Heart left ventricle (tissue), 13 donors: ENCODE data around the gene ADCY10.

Source experiments
- CTCF ChIP-seq, 12 donors: fragments of 200-600 bp; sonication (generic) in 4 of 12; IDR thresholded peaks; one replicate each; pipeline versions ENCODE4 v1.5.0 to v1.8.0; 2018 to 2022; ENCODE audit warnings: antibody characterized with exemption in 12 of 12, mild to moderate bottlenecking in 5 of 12
- POLR2A ChIP-seq, 2 donors: fragments of 450-650 bp; IDR thresholded peaks; one replicate each; pipeline ENCODE4 v1.6.1; 2017; ENCODE audit warnings: antibody characterized with exemption in 2 of 2, mild to moderate bottlenecking in 2 of 2, moderate library complexity in 2 of 2
- donor health status: ischemic (EF 13 %, LVEDD 7.1; RV severe dilation, severe dysfunction).
- donor health status: DM: no; HTN: yes; CAD: no.
- donor health status: DM: no; HTN: no; CAD: no.
- donor health status: ischemic (EF 25% LVEDD 6.9; RV normal size, moderate dysfunction).
- donor health status: ischemic (EF 25% LVEDD 5.7; RV mildly dilated, moderate dysfunction).
- donor health status: ischemic (EF 35%, LVEDD 5.7; RV mildly dilated, moderate dysfunction).
- donor health status: nonischemic (EF 11% LVEDD 7.7; RV severe dilation, severe dysfunction).
- donor health status: DM: yes; HTN: yes; CAD: no.
- donor health status: PGD.
- donor health status: ischemic (EF 29% LVEDD 5.4; RV normal size, mild dysfunction).
- donor health status: nonischemic (EF 23%, LVEDD 6.1; RV moderate dilation, normal function).

GRCh38 chr1:167860231-167860923, 53.6 kb downstream of the ADCY10 start:
- TF ChIP-seq CTCF (IDR thresholded peaks at IDR 0.05): no peak
- TF ChIP-seq POLR2A (IDR thresholded peaks at IDR 0.05): no peak
